OCI-LY3 (cell line): ENCODE results near the gene CXorf38.
"Not testable (repeated sequence)": the region's sequence is repeated elsewhere in the genome, so short reads cannot be mapped to it uniquely, and the experiment has no call there.

Experiments
- H2AFZ ChIP-seq: fragments of 200-600, 300-600 bp; shearing (Covaris generic); 2 replicates; pipeline ENCODE4 v1.6.0; 2014; ENCODE audit warnings: antibody characterized with exemption, low read depth, low read length
- H3K27ac ChIP-seq: fragments of 200-600, 300-600 bp; sonication (generic); 2 replicates; pipeline ENCODE4 v1.5.1; 2014; ENCODE audit warnings: mild to moderate bottlenecking, low read length, moderate library complexity, mixed read lengths
- H3K27me3 ChIP-seq: fragments of 200-600, 300-600 bp; sonication (generic); 2 replicates; pipeline ENCODE4 v1.6.1; 2014; ENCODE audit warnings: low read depth, low read length, mixed read lengths
- H3K36me3 ChIP-seq: fragments of 200-600, 300-600 bp; sonication (generic); replicated peaks from 2 replicates; pipeline ENCODE3; 2014; ENCODE audit warnings: low read depth, low read length, mixed read lengths
- H3K4me1 ChIP-seq: fragments of 300-600, 200-600 bp; sonication (generic); 2 replicates; pipeline ENCODE4 v1.6.1; 2014; ENCODE audit warnings: low read length, mixed read lengths
- H3K4me2 ChIP-seq: fragments of 200-600, 300-600 bp; sonication (generic); 2 replicates; pipeline ENCODE4 v1.6.1; 2014; ENCODE audit warnings: low read length, mixed read lengths
- H3K4me3 ChIP-seq: fragments of 300-600, 200-600 bp; sonication (generic); 2 replicates; pipeline ENCODE4 v1.5.1; 2014; ENCODE audit warnings: antibody characterized with exemption, mild to moderate bottlenecking, low read length, moderate library complexity
- H3K79me2 ChIP-seq: fragments of 300-600, 200-600 bp; shearing (Covaris generic); 2 replicates; pipeline ENCODE4 v1.6.1; 2014; ENCODE audit warnings: mild to moderate bottlenecking, low read length, mixed read lengths
- H3K9ac ChIP-seq: fragments of 300-600, 200-600 bp; shearing (Covaris generic); 2 replicates; pipeline ENCODE4 v1.6.0; 2014; ENCODE audit warnings: mild to moderate bottlenecking, low read length, moderate library complexity
- H3K9me3 ChIP-seq: fragments of 200-600, 300-600 bp; shearing (Covaris generic); 2 replicates; pipeline ENCODE4 v1.6.1; 2014; ENCODE audit warnings: low read length, mixed read lengths; ENCODE audit not compliant: insufficient read depth
- H4K20me1 ChIP-seq: fragments of 200-600, 300-600 bp; sonication (generic); 2 replicates; pipeline ENCODE4 v1.6.1; 2016; ENCODE audit warnings: low read length, mixed read lengths; ENCODE audit not compliant: insufficient read depth
- CTCF ChIP-seq: fragments of 200-600, 300-600 bp; sonication (generic); IDR thresholded peaks from 2 replicates; pipeline ENCODE4 v1.5.1; 2014; ENCODE audit warnings: antibody characterized with exemption, low read length, low read depth
- EZH2phosphoT487 ChIP-seq: fragments of 200-600 bp; shearing (Covaris generic); IDR thresholded peaks from 2 replicates; pipeline ENCODE4 v1.6.1; 2018; ENCODE audit warnings: antibody characterized with exemption, mixed run types, low read depth

CXorf38 gene

GRCh38 chrX:40607381-40607780 is 40.0 kb downstream of the CXorf38 start:
- no peaks in the 10 kb centered on the region for H3K9me3 ChIP-seq
- no peaks in the 10 kb centered on the region for H3K4me1 ChIP-seq
- H3K36me3 ChIP-seq: no peaks in the 10 kb centered on the region
- H3K4me3 ChIP-seq: no peak overlapping the region
- TF ChIP-seq EZH2phosphoT487 (no peak), CTCF (no peak)
- H3K9ac ChIP-seq: no peak overlapping the region
- H3K4me2 ChIP-seq: no peak overlapping the region
- no peak overlapping the region for H2AFZ ChIP-seq
- no peaks in the 10 kb centered on the region for H4K20me1 ChIP-seq
- no peaks in the 10 kb centered on the region for H3K27me3 ChIP-seq
- no peaks in the 10 kb centered on the region for H3K79me2 ChIP-seq
- H3K27ac ChIP-seq: no peak overlapping the region

- no peak overlapping the region for H3K9ac ChIP-seq
Measured at GRCh38 chrX:40603446-40603845, 43.9 kb downstream of the CXorf38 start.

GRCh38 chrX:40589616-40590321 is 57.6 kb downstream of the CXorf38 start:
- H3K36me3 ChIP-seq: not testable (repeated sequence)

More at GRCh38 chrX:40603446-40603845, 43.9 kb downstream of the CXorf38 start:
- H3K4me1 ChIP-seq: peaks cover 21% of the 10 kb centered on the region
- H3K36me3 ChIP-seq: peaks cover 11% of the 10 kb centered on the region
- no peaks in the 10 kb centered on the region for H3K79me2 ChIP-seq
- no peak overlapping the region for H3K27ac ChIP-seq
- no peaks in the 10 kb centered on the region for H4K20me1 ChIP-seq
- H3K4me3 ChIP-seq: no peak overlapping the region
- no peaks in the 10 kb centered on the region for H3K27me3 ChIP-seq
- no peak overlapping the region for H2AFZ ChIP-seq
- TF ChIP-seq EZH2phosphoT487 (no peak), CTCF (no peak)
- no peaks in the 10 kb centered on the region for H3K9me3 ChIP-seq
- no peak overlapping the region for H3K4me2 ChIP-seq

GRCh38 chrX:40587623-40588022 is 59.7 kb downstream of the CXorf38 start:
- not testable (repeated sequence) for H2AFZ ChIP-seq, H3K9ac ChIP-seq, H3K27me3 ChIP-seq, H4K20me1 ChIP-seq, H3K27ac ChIP-seq, H3K4me1 ChIP-seq, H3K36me3 ChIP-seq, H3K4me2 ChIP-seq, H3K9me3 ChIP-seq, H3K4me3 ChIP-seq
- peaks cover 27% of the 10 kb centered on the region for H3K79me2 ChIP-seq

More at GRCh38 chrX:40589616-40590321, 57.6 kb downstream of the CXorf38 start:
- H3K27ac ChIP-seq, H3K4me2 ChIP-seq, H3K9ac ChIP-seq, H3K27me3 ChIP-seq, H2AFZ ChIP-seq, H3K4me1 ChIP-seq, H3K4me3 ChIP-seq, H4K20me1 ChIP-seq, H3K9me3 ChIP-seq: not testable (repeated sequence)
- H3K79me2 ChIP-seq: peaks cover 12% of the 10 kb centered on the region

GRCh38 chrX:40582811-40583210 is 64.5 kb downstream of the CXorf38 start:
- Histone ChIP-seq H3K27ac (no peak overlapping the region), H3K9ac (no peak overlapping the region), H4K20me1 (peaks cover 4% of the 10 kb centered on the region; the same call in 1 of the 2 replicates), H3K36me3 (no peaks in the 10 kb centered on the region), H3K4me2 (no peak overlapping the region), H2AFZ (no peak overlapping the region), H3K4me3 (no peak overlapping the region), H3K79me2 (peaks cover 44% of the 10 kb centered on the region), H3K9me3 (no peaks in the 10 kb centered on the region), H3K4me1 (peaks cover 9% of the 10 kb centered on the region), H3K27me3 (no peaks in the 10 kb centered on the region)
- TF ChIP-seq CTCF (no peak), EZH2phosphoT487 (no peak)

- H3K4me3 ChIP-seq, H3K4me2 ChIP-seq, H2AFZ ChIP-seq, H3K27me3 ChIP-seq, H3K27ac ChIP-seq, H3K4me1 ChIP-seq, H3K36me3 ChIP-seq, H4K20me1 ChIP-seq, H3K9me3 ChIP-seq, H3K9ac ChIP-seq: not testable (repeated sequence)
- peaks cover 41% of the 10 kb centered on the region for H3K79me2 ChIP-seq
Measured at GRCh38 chrX:40582178-40582577, 65.2 kb downstream of the CXorf38 start.
